ENCODE data around the gene CPED1.

DNA sequence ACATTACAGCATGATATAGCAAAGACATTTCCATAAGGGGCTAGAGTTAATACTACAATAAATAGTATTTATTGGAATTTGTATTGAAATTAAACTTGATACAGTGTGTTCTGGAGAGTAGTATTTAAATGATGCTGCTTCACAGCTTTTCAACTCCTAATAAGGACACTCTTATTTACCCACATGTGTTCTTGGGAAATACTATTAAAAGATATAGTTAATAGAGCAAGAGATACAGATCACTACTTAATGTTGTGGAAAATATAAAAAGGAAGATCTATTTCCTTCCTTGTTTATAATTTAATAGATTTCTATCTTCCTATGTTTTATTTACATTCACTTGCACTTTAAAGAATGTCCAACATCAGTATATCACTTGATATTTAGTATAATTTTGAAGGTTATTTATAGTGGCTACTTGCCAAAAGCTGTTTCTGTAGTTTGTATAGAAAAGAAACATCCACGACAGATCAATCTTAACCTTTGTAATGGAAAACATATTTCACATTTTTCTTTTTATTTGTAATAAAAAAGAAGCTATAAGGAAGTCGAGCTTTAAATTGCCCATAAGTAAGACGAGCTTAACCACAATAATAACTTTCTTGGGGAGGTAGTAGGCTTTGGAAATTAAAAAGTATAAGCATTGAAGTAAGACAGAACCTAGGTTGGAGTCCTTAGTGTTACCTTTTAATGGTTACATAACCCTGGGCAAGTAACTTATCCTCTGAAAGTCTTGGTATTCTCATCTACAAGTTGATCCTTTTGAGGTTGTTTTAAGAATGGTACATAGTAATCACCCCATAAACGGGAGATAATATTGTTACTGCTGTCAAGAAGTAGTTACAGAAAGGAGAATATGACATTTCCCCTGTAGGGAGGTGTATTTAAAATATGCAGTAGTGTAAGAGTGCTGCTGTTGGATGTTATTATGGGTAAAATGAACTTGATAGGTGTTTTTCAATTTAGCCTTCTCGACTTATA lies 32.8 kb downstream of the CPED1 start:
- TF ChIP-seq, protein P1, sequence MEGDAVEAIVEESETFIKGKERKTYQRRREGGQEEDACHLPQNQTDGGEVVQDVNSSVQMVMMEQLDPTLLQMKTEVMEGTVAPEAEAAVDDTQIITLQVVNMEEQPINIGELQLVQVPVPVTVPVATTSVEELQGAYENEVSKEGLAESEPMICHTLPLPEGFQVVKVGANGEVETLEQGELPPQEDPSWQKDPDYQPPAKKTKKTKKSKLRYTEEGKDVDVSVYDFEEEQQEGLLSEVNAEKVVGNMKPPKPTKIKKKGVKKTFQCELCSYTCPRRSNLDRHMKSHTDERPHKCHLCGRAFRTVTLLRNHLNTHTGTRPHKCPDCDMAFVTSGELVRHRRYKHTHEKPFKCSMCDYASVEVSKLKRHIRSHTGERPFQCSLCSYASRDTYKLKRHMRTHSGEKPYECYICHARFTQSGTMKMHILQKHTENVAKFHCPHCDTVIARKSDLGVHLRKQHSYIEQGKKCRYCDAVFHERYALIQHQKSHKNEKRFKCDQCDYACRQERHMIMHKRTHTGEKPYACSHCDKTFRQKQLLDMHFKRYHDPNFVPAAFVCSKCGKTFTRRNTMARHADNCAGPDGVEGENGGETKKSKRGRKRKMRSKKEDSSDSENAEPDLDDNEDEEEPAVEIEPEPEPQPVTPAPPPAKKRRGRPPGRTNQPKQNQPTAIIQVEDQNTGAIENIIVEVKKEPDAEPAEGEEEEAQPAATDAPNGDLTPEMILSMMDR (conservative IDR thresholded peaks at IDR 0.05; ENCODE audit: low read depth, low read length) = no peak
- no peak for TF ChIP-seq EZH2 (IDR thresholded peaks at IDR 0.05; ENCODE audit: low read length, unreplicated experiment)

Measured in PC-3 (cell line).